Keratinocyte (primary cell): ENCODE data around the gene TENM3.

Experiments
- EZH2 ChIP-seq: IDR thresholded peaks from one replicate; pipeline ENCODE4 v1.6.1; 2012; ENCODE audit warnings: inconsistent platforms, mild to moderate bottlenecking, low read length, moderate library complexity
- TF ChIP-seq, protein P1 (sequence below), 3 experiments: IDR thresholded peaks in 1 of 3; conservative IDR thresholded peaks in 1 of 3; optimal IDR thresholded peaks in 1 of 3; 2 replicates in 2 of 3; 3 replicates in 1 of 3; pipeline versions ENCODE3 to v1.5.1; 2011; ENCODE audit warnings: low read length in 3 of 3, mild to moderate bottlenecking in 3 of 3, moderate library complexity in 2 of 3, control low read depth in 1 of 3, inconsistent platforms in 1 of 3; ENCODE audit not compliant: insufficient read depth in 2 of 3; ENCODE audit errors: extremely low read depth in 1 of 3

- TF ChIP-seq, protein P1, sequence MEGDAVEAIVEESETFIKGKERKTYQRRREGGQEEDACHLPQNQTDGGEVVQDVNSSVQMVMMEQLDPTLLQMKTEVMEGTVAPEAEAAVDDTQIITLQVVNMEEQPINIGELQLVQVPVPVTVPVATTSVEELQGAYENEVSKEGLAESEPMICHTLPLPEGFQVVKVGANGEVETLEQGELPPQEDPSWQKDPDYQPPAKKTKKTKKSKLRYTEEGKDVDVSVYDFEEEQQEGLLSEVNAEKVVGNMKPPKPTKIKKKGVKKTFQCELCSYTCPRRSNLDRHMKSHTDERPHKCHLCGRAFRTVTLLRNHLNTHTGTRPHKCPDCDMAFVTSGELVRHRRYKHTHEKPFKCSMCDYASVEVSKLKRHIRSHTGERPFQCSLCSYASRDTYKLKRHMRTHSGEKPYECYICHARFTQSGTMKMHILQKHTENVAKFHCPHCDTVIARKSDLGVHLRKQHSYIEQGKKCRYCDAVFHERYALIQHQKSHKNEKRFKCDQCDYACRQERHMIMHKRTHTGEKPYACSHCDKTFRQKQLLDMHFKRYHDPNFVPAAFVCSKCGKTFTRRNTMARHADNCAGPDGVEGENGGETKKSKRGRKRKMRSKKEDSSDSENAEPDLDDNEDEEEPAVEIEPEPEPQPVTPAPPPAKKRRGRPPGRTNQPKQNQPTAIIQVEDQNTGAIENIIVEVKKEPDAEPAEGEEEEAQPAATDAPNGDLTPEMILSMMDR (optimal IDR thresholded peaks at IDR 0.05 in 1 of 3, IDR thresholded peaks at IDR 0.05 in 1 of 3, conservative IDR thresholded peaks at IDR 0.05 in 1 of 3; ENCODE audit: extremely low read depth in 1 of 3, insufficient read depth in 2 of 3, low read length in 3 of 3): no peak
- TF ChIP-seq EZH2: no peak
Measured at GRCh38 chr4:182616476-182616875, 373.3 kb downstream of the TENM3 start.
